Mesothelial cell of epicardium (in vitro differentiated cells): Measurements from ENCODE around the gene OSBP. TPM values are rescaled to one million over a fixed set of nuclear protein-coding genes. Genes with fewer than 3 reads are reported as not detected.

Experiments used
- DNase-seq, 2 experiments: peaks; one replicate each; pipeline ENCODE4 v3.0.0; 2021; ENCODE audit warnings: low spot score in 2 of 2; ENCODE audit not compliant: unreplicated experiment in 2 of 2
- H3K27ac Mint-ChIP-seq: 2 replicates; pipeline ENCODE4 v1.8.0; 2021; ENCODE audit warnings: mixed read lengths
- H3K27me3 Mint-ChIP-seq: 2 replicates; pipeline ENCODE4 v1.8.0; 2021; ENCODE audit warnings: low read depth, mixed read lengths
- H3K36me3 Mint-ChIP-seq: 2 replicates; pipeline ENCODE4 v1.8.0; 2021; ENCODE audit warnings: mixed read lengths
- H3K4me1 Mint-ChIP-seq: 2 replicates; pipeline ENCODE4 v1.8.0; 2021; ENCODE audit warnings: mixed read lengths
- H3K4me3 Mint-ChIP-seq: 2 replicates; pipeline ENCODE4 v1.8.0; 2021; ENCODE audit warnings: mild to moderate bottlenecking, moderate library complexity, mixed read lengths
- H3K9me3 Mint-ChIP-seq: 2 replicates; pipeline ENCODE4 v1.8.0; 2021; ENCODE audit warnings: mixed read lengths
- total RNA-seq: library from RNA; stranded (reverse); gene quantifications from 3 replicates; pipeline ENCODE4 v1.2.1, GENCODE V29; 2021
- TF ChIP-seq, protein P1 (sequence below): fragments of 200-600 bp; sonication (generic); IDR thresholded peaks from one replicate; pipeline ENCODE4 v1.5.0; 2021; ENCODE audit warnings: antibody characterized with exemption; ENCODE audit not compliant: unreplicated experiment

OSBP gene
- total RNA-seq, 1 donor from 2014 or later = 47.6 TPM

- Mint-ChIP-seq H3K4me1 (peaks cover 24% of the 10 kb centered on the region), H3K9me3 (no peaks in the 10 kb centered on the region), H3K36me3 (no peaks in the 10 kb centered on the region), H3K27me3 (no peaks in the 10 kb centered on the region), H3K4me3 (no peak overlapping the region), H3K27ac (no peak overlapping the region)
- TF ChIP-seq, protein P1, sequence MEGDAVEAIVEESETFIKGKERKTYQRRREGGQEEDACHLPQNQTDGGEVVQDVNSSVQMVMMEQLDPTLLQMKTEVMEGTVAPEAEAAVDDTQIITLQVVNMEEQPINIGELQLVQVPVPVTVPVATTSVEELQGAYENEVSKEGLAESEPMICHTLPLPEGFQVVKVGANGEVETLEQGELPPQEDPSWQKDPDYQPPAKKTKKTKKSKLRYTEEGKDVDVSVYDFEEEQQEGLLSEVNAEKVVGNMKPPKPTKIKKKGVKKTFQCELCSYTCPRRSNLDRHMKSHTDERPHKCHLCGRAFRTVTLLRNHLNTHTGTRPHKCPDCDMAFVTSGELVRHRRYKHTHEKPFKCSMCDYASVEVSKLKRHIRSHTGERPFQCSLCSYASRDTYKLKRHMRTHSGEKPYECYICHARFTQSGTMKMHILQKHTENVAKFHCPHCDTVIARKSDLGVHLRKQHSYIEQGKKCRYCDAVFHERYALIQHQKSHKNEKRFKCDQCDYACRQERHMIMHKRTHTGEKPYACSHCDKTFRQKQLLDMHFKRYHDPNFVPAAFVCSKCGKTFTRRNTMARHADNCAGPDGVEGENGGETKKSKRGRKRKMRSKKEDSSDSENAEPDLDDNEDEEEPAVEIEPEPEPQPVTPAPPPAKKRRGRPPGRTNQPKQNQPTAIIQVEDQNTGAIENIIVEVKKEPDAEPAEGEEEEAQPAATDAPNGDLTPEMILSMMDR = no peak
- no peak for DNase-seq
Measured at GRCh38 chr11:59553323-59553722, 62.3 kb downstream of the OSBP start.

- peak overlapping the region; percentile 75 for H3K27ac Mint-ChIP-seq
- H3K4me3 Mint-ChIP-seq = peak overlapping the region; percentile 54
- no peaks in the 10 kb centered on the region for H3K36me3 Mint-ChIP-seq
- no peaks in the 10 kb centered on the region for H3K9me3 Mint-ChIP-seq
- no peaks in the 10 kb centered on the region for H3K27me3 Mint-ChIP-seq
- DNase-seq = no peak
- peaks cover 27% of the 10 kb centered on the region for H3K4me1 Mint-ChIP-seq
- TF ChIP-seq, protein P1 = no peak
Measured at GRCh38 chr11:59552844-59553243, 62.7 kb downstream of the OSBP start.

DNA sequence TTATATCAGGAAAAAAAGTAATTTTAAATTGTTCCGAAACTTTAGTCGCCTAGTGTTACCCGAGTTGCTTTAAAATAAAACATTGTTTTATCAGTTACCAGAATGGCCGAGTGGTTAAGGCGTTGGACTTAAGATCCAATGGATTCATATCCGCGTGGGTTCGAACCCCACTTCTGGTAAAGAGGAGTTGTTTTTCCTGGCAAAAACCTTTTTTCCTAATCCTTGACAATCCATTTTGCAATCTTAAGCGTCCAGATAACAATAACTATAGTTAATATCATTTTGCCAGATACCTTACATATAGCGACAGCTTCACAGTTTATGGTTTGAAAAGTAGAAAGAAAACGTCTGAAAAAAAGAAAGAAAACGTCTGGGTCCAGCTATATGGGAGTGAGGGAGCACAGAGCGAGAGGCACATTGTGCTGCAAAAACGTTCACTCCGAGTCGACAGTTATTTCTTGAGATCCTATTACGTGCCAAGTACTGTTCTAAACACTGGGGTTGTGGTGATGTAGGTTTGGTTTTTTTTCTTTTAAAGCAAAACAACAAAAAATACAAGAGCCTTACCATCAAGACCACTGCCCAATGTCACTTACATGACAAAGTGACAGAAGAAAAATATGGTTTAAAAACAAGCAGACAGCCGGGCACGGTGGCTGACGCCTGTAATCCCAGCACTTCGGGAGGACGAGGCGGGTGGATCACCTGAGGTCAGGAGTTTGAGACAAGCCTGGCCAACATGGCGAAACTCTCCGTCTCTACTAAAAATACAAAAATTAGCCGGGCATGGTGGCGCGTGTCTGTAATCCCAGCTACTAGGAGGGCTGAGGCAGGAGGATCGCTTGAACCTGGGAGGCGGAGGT lies 63.7 kb downstream of the OSBP start:
- no peaks in the 10 kb centered on the region for H3K36me3 Mint-ChIP-seq
- TF ChIP-seq, protein P1 = no peak
- no peaks in the 10 kb centered on the region for H3K27me3 Mint-ChIP-seq
- H3K27ac Mint-ChIP-seq = peak overlapping the region; percentile 96
- no peaks in the 10 kb centered on the region for H3K9me3 Mint-ChIP-seq
- peaks cover 28% of the 10 kb centered on the region for H3K4me1 Mint-ChIP-seq
- DNase-seq = no peak
- peak overlapping the region; percentile 90 for H3K4me3 Mint-ChIP-seq

GRCh38 chr11:59550842-59551658 lies 64.5 kb downstream of the OSBP start:
- H3K27ac Mint-ChIP-seq = peak overlapping the region; percentile 96
- peak; percentile 59 to 89 for DNase-seq
- H3K9me3 Mint-ChIP-seq = no peaks in the 10 kb centered on the region
- no peaks in the 10 kb centered on the region for H3K36me3 Mint-ChIP-seq
- TF ChIP-seq, protein P1 = no peak
- peaks cover 24% of the 10 kb centered on the region for H3K4me1 Mint-ChIP-seq
- no peaks in the 10 kb centered on the region for H3K27me3 Mint-ChIP-seq
- H3K4me3 Mint-ChIP-seq = peak overlapping the region; percentile 90

- peaks cover 18% of the 10 kb centered on the region for H3K4me1 Mint-ChIP-seq
- peak; percentile 75 to 87 for DNase-seq
- H3K36me3 Mint-ChIP-seq = no peaks in the 10 kb centered on the region
- H3K27ac Mint-ChIP-seq = peak overlapping the region; percentile 96
- no peaks in the 10 kb centered on the region for H3K27me3 Mint-ChIP-seq
- H3K9me3 Mint-ChIP-seq = no peaks in the 10 kb centered on the region
- peak overlapping the region; percentile 90 for H3K4me3 Mint-ChIP-seq
- TF ChIP-seq, protein P1 = peak; percentile 29
Measured at GRCh38 chr11:59550368-59550841, 65.2 kb downstream of the OSBP start.
